Activated gamma-delta T cell (primary cell): Measurements from ENCODE around the gene TMOD3.
"Not testable (repeated sequence)": the region's sequence is repeated elsewhere in the genome, so short reads cannot be mapped to it uniquely, and the experiment has no call there.

Experiments
- DNase-seq: peaks from one replicate; lab custom pipeline; 2025; lab: John Stamatoyannopoulos, UW

The TMOD3 gene

GRCh38 chr15:51864408-51865056 lies 35.1 kb downstream of the TMOD3 start:
- DNase-seq = no peak

GRCh38 chr15:51865317-51865716 lies 35.9 kb downstream of the TMOD3 start:
- DNase-seq = no peak

GRCh38 chr15:51866161-51866560 lies 36.7 kb downstream of the TMOD3 start:
- no peak for DNase-seq

GRCh38 chr15:51866751-51867150 lies 37.3 kb downstream of the TMOD3 start:
- DNase-seq = no peak

- no peak for DNase-seq
These were observed 39.6 kb downstream of the TMOD3 start for GRCh38 chr15:51869060-51869421.

GRCh38 chr15:51870774-51871173 lies 41.3 kb downstream of the TMOD3 start:
- no peak for DNase-seq

- DNase-seq = no peak
These were observed 45.5 kb downstream of the TMOD3 start for GRCh38 chr15:51874751-51875644.

GRCh38 chr15:51876169-51876568 lies 46.7 kb downstream of the TMOD3 start:
- DNase-seq = no peak

GRCh38 chr15:51878446-51879386 lies 49.3 kb downstream of the TMOD3 start:
- no peak for DNase-seq

- no peak for DNase-seq
These were observed 50.1 kb downstream of the TMOD3 start for GRCh38 chr15:51879555-51879954.

- DNase-seq = no peak
These were observed 53.9 kb downstream of the TMOD3 start for GRCh38 chr15:51883271-51883837.

GRCh38 chr15:51884041-51884440 lies 54.6 kb downstream of the TMOD3 start:
- no peak for DNase-seq

GRCh38 chr15:51884517-51885236 lies 55.2 kb downstream of the TMOD3 start:
- no peak for DNase-seq

GRCh38 chr15:51885758-51886157 lies 56.3 kb downstream of the TMOD3 start:
- not testable (repeated sequence) for DNase-seq

- no peak for DNase-seq
These were observed 58.6 kb downstream of the TMOD3 start for GRCh38 chr15:51887887-51888592.

GRCh38 chr15:51888593-51889195 lies 59.2 kb downstream of the TMOD3 start:
- DNase-seq = no peak

- DNase-seq = no peak
These were observed 60.0 kb downstream of the TMOD3 start for GRCh38 chr15:51889486-51889885.

GRCh38 chr15:51904421-51904820 lies 75.0 kb downstream of the TMOD3 start:
- DNase-seq = no peak

GRCh38 chr15:51904931-51905330 lies 75.5 kb downstream of the TMOD3 start:
- DNase-seq = no peak
